ENCODE measurements around the gene CYB5R3. TPM values are rescaled to one million over a fixed set of nuclear protein-coding genes. Genes with fewer than 3 reads are reported as not detected.

CYB5R3 gene
- polyA plus RNA-seq, 1 of the 3 experiments (the other 2 are of a cell fraction): 106 TPM

GRCh38 chr22:42696331-42696967 is 47.3 kb upstream of the CYB5R3 start:
- ChIA-PET CTCF (no interaction called here), POLR2A (no interaction called here)
- Histone ChIP-seq H3K4me2 (no peak overlapping the region), H3K27ac (ENCODE audit: low read depth in 2 of 2, low read length in 1 of 2) (no peak overlapping the region), H3K4me3 (ENCODE audit: low read depth in 2 of 2, low read length in 1 of 2) (no peak overlapping the region), H4K20me1 (ENCODE audit: insufficient read depth) (no peaks in the 10 kb centered on the region), H3K9ac (no peak overlapping the region), H3K79me2 (ENCODE audit: insufficient read depth) (no peaks in the 10 kb centered on the region), H3K9me2 (no peaks in the 10 kb centered on the region), H3F3A (replicated peaks; ENCODE audit: insufficient read depth) (no peaks in the 10 kb centered on the region), H3K27me3 (ENCODE audit: insufficient read depth) (no peaks in the 10 kb centered on the region), H2AFZ (ENCODE audit: low read depth) (no peak overlapping the region), H3K9me3 (no peaks in the 10 kb centered on the region), H3K4me1 (ENCODE audit: control insufficient read depth in 1 of 2, insufficient read depth in 2 of 2, low read depth in 1 of 2, low read length in 1 of 2) (peaks cover 0 to 6% of the 10 kb centered on the region in 2 experiments; a peak in 1 of 4 replicates), H3K36me3 (replicated peaks in 1 of 2; ENCODE audit: control insufficient read depth in 1 of 2, insufficient read depth in 2 of 2, low read length in 1 of 2) (no peaks in the 10 kb centered on the region)
- WGBS (ENCODE audit: low lambda C conversion rate): 96% methylated on average over 8 of the region's 10 CpGs
- no peak for TF ChIP-seq RCOR1 (IDR thresholded peaks at IDR 0.05; ENCODE audit: low read length)
- TF ChIP-seq JUND (IDR thresholded peaks at IDR 0.05): no peak
- TF ChIP-seq ZBTB33 (IDR thresholded peaks at IDR 0.05; ENCODE audit: borderline replicate concordance, low read depth): no peak
- no peak for TF ChIP-seq MAX (IDR thresholded peaks at IDR 0.05; ENCODE audit: low read depth)
- no peak for TF ChIP-seq NRF1 (IDR thresholded peaks at IDR 0.05; ENCODE audit: low read depth, low read length)
- DNase-seq: no peak

- 73% methylated on average over 2 of the region's 10 CpGs for WGBS (ENCODE audit: low lambda C conversion rate)
- POLR2A ChIA-PET: no interaction called here
- Histone ChIP-seq H4K20me1 (ENCODE audit: insufficient read depth) (no peaks in the 10 kb centered on the region), H3F3A (replicated peaks; ENCODE audit: insufficient read depth) (no peaks in the 10 kb centered on the region), H3K4me3 (ENCODE audit: low read depth in 2 of 2, low read length in 1 of 2) (no peak overlapping the region), H3K9me2 (no peaks in the 10 kb centered on the region), H3K9me3 (no peaks in the 10 kb centered on the region), H3K4me2 (no peak overlapping the region), H3K79me2 (ENCODE audit: insufficient read depth) (no peaks in the 10 kb centered on the region), H3K9ac (no peak overlapping the region), H3K36me3 (replicated peaks in 1 of 2; ENCODE audit: control insufficient read depth in 1 of 2, insufficient read depth in 2 of 2, low read length in 1 of 2) (no peaks in the 10 kb centered on the region), H3K4me1 (ENCODE audit: control insufficient read depth in 1 of 2, insufficient read depth in 2 of 2, low read depth in 1 of 2, low read length in 1 of 2) (peaks cover 0 to 6% of the 10 kb centered on the region in 2 experiments; a peak in 1 of 4 replicates), H3K27me3 (ENCODE audit: insufficient read depth) (no peaks in the 10 kb centered on the region), H2AFZ (ENCODE audit: low read depth) (no peak overlapping the region), H3K27ac (ENCODE audit: low read depth in 2 of 2, low read length in 1 of 2) (no peak overlapping the region)
- TF ChIP-seq USF2 (IDR thresholded peaks at IDR 0.05; ENCODE audit: borderline replicate concordance, low read depth, low read length): no peak
- TF ChIP-seq FOSL2 (IDR thresholded peaks at IDR 0.05; ENCODE audit: borderline replicate concordance, low read depth): no peak
- TF ChIP-seq NFIC (IDR thresholded peaks at IDR 0.05; ENCODE audit: borderline replicate concordance): no peak
- CTCF ChIA-PET: no interaction called here
- no peak for DNase-seq
Measured at GRCh38 chr22:42695294-42695693, 46.1 kb upstream of the CYB5R3 start.

All from SK-N-SH (cell line).